PFSK-1 (cell line): ENCODE measurements around the gene SFI1.

ENCODE experiments used
- POLR2AphosphoS5 ChIP-seq: IDR thresholded peaks from 2 replicates; pipeline ENCODE4 v1.6.1; 2012; ENCODE audit warnings: low read depth, mild to moderate bottlenecking, control low read depth, low read length, moderate library complexity
- SIN3A ChIP-seq: IDR thresholded peaks from 2 replicates; pipeline ENCODE4 v1.6.1; 2012; ENCODE audit warnings: mild to moderate bottlenecking, low read length, moderate library complexity, borderline replicate concordance; ENCODE audit not compliant: insufficient read depth
- TF ChIP-seq, protein P1 (sequence below), 2 experiments: IDR thresholded peaks; 2 replicates each; pipeline versions ENCODE4 v1.6.1 to v1.8.0; 2011 to 2012; ENCODE audit warnings: low read depth in 2 of 2, low read length in 2 of 2, control low read depth in 1 of 2, inconsistent platforms in 1 of 2, mild to moderate bottlenecking in 1 of 2, moderate library complexity in 1 of 2; ENCODE audit not compliant: insufficient read depth in 1 of 2

DNA sequence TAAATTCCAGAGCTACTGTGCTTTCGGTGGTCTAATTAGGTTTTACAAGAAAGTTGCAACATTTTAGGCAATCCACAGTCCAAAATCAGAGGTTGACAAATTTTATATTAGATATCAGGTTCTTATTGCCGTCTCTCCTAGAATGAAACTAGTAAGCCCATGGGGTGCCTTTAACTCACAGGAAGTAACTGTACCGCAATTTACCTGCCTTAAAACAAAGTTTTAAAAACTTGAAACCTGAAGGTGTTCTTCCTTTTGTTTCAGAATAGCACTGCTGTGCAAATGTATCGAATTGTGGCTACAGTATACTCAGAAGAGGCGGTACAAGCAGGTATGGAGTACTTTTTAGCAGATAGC lies 88.4 kb downstream of the SFI1 start:
- TF ChIP-seq, protein P1, sequence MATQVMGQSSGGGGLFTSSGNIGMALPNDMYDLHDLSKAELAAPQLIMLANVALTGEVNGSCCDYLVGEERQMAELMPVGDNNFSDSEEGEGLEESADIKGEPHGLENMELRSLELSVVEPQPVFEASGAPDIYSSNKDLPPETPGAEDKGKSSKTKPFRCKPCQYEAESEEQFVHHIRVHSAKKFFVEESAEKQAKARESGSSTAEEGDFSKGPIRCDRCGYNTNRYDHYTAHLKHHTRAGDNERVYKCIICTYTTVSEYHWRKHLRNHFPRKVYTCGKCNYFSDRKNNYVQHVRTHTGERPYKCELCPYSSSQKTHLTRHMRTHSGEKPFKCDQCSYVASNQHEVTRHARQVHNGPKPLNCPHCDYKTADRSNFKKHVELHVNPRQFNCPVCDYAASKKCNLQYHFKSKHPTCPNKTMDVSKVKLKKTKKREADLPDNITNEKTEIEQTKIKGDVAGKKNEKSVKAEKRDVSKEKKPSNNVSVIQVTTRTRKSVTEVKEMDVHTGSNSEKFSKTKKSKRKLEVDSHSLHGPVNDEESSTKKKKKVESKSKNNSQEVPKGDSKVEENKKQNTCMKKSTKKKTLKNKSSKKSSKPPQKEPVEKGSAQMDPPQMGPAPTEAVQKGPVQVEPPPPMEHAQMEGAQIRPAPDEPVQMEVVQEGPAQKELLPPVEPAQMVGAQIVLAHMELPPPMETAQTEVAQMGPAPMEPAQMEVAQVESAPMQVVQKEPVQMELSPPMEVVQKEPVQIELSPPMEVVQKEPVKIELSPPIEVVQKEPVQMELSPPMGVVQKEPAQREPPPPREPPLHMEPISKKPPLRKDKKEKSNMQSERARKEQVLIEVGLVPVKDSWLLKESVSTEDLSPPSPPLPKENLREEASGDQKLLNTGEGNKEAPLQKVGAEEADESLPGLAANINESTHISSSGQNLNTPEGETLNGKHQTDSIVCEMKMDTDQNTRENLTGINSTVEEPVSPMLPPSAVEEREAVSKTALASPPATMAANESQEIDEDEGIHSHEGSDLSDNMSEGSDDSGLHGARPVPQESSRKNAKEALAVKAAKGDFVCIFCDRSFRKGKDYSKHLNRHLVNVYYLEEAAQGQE (IDR thresholded peaks at IDR 0.05; ENCODE audit: insufficient read depth in 1 of 2, low read depth in 2 of 2, low read length in 2 of 2), result no peak
- no peak for TF ChIP-seq POLR2AphosphoS5
- no peak for TF ChIP-seq SIN3A
